HepG2 (cell line): Measurements from ENCODE around the gene TGFBRAP1. TPM values are rescaled to one million over a fixed set of nuclear protein-coding genes. Genes with fewer than 3 reads are reported as not detected.

ENCODE experiments used
- CHD4 ChIP-seq: fragments of 200-600 bp; sonication (generic); IDR thresholded peaks from 2 replicates; pipeline ENCODE4 v1.7.0; 2017; ENCODE audit warnings: mild to moderate bottlenecking, low read length, borderline replicate concordance
- HNRNPUL1 ChIP-seq: fragments of 200-400 bp; formaldehyde crosslinking; IDR thresholded peaks from 2 replicates; pipeline ENCODE4 v1.6.1; 2017; ENCODE audit warnings: low read depth, mild to moderate bottlenecking, low read length, moderate library complexity
- HOXA5 ChIP-seq: sonication (generic); formaldehyde crosslinking; IDR thresholded peaks from 2 replicates; pipeline ENCODE4 v1.4.0; 2020; ENCODE audit warnings: missing genetic modification reagents
- NCOA5 ChIP-seq: sonication (generic); formaldehyde crosslinking; IDR thresholded peaks from 2 replicates; pipeline ENCODE4 v1.4.0; 2020; ENCODE audit warnings: missing genetic modification reagents
- NFE2 ChIP-seq: sonication (generic); formaldehyde crosslinking; IDR thresholded peaks from 2 replicates; pipeline ENCODE4 v1.4.0; 2020; ENCODE audit warnings: missing genetic modification reagents
- POLR2AphosphoS2 ChIP-seq: IDR thresholded peaks from 2 replicates; pipeline ENCODE4 v1.6.1; 2011; ENCODE audit warnings: low read depth, low read length, improper control_type of control experiment
- RARA ChIP-seq: IDR thresholded peaks from 2 replicates; pipeline ENCODE4 v1.6.1; 2016; ENCODE audit warnings: missing genetic modification reagents, missing compliant biosample characterization
- SUZ12 ChIP-seq: fragments of 150-350 bp; IDR thresholded peaks from 2 replicates; pipeline ENCODE4 v1.6.1; 2014; ENCODE audit warnings: low read depth, low read length
- TCF7L2 ChIP-seq: IDR thresholded peaks from 2 replicates; pipeline ENCODE4 v1.6.1; 2011; ENCODE audit warnings: mild to moderate bottlenecking, low read depth, low read length, moderate library complexity
- TP53 ChIP-seq: sonication (generic); formaldehyde crosslinking; conservative IDR thresholded peaks from 2 replicates; pipeline ENCODE4 v1.4.0; 2020; ENCODE audit warnings: missing genetic modification reagents
- ZNF180 ChIP-seq: sonication (generic); formaldehyde crosslinking; IDR thresholded peaks from 2 replicates; pipeline ENCODE4 v1.4.0; 2020; ENCODE audit warnings: low read depth, missing genetic modification reagents, borderline replicate concordance
- ZNF564 ChIP-seq: sonication (generic); formaldehyde crosslinking; IDR thresholded peaks from 2 replicates; pipeline ENCODE4 v1.8.1; 2023; ENCODE audit warnings: mild to moderate bottlenecking, missing genetic modification reagents
- ZNF660 ChIP-seq: sonication (generic); formaldehyde crosslinking; IDR thresholded peaks from 2 replicates; pipeline ENCODE4 v1.5.1; 2020; ENCODE audit warnings: mild to moderate bottlenecking, low read depth, missing genetic modification reagents, borderline replicate concordance
- polyA plus RNA-seq, 8 experiments: library from polyadenylated mRNA; depleted of rRNA in 3 of 8; stranded (reverse) in 7 of 8; unstranded in 1 of 8; fragments of >200 nt; fragmentation: Illumina TruSeq in 4 of 8; extraction: Trizol in 4 of 8; gene quantifications; 2 replicates each; pipeline versions ENCODE4 v1.2.1 to v1.2.3, GENCODE V29; 2011 to 2016; ENCODE audit warnings: low read depth in 4 of 8, missing spikeins in 1 of 8, mixed read lengths in 1 of 8; ENCODE audit not compliant: insufficient read depth in 1 of 8
- total RNA-seq, 5 experiments: library from RNA; depleted of rRNA; stranded (reverse); fragments of >200 nt; fragmentation: Illumina TruSeq; extraction: Trizol; gene quantifications; 2 replicates each; pipeline ENCODE4 v1.2.3, GENCODE V29; 2016; ENCODE audit warnings: low read depth in 1 of 5
- TF ChIP-seq, protein P1 (sequence below): sonication (generic); formaldehyde crosslinking; IDR thresholded peaks from 2 replicates; pipeline ENCODE4 v1.4.0; 2020; ENCODE audit warnings: mild to moderate bottlenecking, missing genetic modification reagents
- TF ChIP-seq, protein P2 (sequence below): sonication (generic); formaldehyde crosslinking; IDR thresholded peaks from 2 replicates; pipeline ENCODE4 v1.5.1; 2020; ENCODE audit warnings: missing genetic modification reagents, mild to moderate bottlenecking, borderline replicate concordance
- TF ChIP-seq, protein P3 (sequence below): sonication (generic); formaldehyde crosslinking; conservative IDR thresholded peaks from 2 replicates; pipeline ENCODE4 v1.8.0; 2022; ENCODE audit warnings: mild to moderate bottlenecking, moderate library complexity, missing genetic modification reagents
- TF ChIP-seq, protein P4 (sequence below): IDR thresholded peaks from 2 replicates; pipeline ENCODE4 v1.6.1; 2016

The TGFBRAP1 gene
- total and polyA plus RNA-seq, 2 of the 13 experiments (the other 11 are each of a cell fraction or from before 2014, with no cell fraction given), result 12.7 to 22.9 TPM

DNA sequence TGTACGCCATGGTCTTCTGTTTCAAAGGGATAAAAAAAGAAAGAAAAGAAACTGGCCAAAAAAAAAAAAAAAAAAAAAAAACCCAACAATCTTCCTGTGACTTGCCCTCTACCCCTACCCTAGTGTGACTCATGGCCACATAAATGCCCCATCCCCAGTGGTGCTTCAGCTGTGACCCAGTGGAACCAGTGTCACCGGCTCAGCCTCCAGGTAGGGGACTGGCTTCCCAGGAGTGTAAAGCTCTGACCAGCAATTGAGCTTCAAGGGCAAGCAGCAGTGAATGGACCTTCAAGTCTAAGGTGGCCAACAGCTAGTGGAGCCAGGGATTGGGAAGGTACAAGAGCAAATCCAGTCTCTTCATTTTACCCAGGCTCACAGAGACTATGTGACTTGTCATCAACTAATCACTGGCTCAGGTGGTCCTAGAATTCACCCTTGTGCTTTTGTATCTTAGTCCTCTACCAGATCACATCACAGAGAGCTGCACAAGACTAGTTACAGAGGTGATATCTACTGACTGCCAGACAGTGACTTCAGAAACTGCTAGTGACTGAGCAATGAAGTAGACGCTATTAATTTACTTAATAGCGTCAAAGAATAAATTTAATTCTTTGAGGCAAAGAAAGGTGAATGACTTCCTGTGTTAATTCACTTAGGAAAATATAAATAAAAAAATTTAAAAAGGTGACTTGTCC, 1.3 kb upstream of the TGFBRAP1 start (continued):
- TF ChIP-seq, protein P1, sequence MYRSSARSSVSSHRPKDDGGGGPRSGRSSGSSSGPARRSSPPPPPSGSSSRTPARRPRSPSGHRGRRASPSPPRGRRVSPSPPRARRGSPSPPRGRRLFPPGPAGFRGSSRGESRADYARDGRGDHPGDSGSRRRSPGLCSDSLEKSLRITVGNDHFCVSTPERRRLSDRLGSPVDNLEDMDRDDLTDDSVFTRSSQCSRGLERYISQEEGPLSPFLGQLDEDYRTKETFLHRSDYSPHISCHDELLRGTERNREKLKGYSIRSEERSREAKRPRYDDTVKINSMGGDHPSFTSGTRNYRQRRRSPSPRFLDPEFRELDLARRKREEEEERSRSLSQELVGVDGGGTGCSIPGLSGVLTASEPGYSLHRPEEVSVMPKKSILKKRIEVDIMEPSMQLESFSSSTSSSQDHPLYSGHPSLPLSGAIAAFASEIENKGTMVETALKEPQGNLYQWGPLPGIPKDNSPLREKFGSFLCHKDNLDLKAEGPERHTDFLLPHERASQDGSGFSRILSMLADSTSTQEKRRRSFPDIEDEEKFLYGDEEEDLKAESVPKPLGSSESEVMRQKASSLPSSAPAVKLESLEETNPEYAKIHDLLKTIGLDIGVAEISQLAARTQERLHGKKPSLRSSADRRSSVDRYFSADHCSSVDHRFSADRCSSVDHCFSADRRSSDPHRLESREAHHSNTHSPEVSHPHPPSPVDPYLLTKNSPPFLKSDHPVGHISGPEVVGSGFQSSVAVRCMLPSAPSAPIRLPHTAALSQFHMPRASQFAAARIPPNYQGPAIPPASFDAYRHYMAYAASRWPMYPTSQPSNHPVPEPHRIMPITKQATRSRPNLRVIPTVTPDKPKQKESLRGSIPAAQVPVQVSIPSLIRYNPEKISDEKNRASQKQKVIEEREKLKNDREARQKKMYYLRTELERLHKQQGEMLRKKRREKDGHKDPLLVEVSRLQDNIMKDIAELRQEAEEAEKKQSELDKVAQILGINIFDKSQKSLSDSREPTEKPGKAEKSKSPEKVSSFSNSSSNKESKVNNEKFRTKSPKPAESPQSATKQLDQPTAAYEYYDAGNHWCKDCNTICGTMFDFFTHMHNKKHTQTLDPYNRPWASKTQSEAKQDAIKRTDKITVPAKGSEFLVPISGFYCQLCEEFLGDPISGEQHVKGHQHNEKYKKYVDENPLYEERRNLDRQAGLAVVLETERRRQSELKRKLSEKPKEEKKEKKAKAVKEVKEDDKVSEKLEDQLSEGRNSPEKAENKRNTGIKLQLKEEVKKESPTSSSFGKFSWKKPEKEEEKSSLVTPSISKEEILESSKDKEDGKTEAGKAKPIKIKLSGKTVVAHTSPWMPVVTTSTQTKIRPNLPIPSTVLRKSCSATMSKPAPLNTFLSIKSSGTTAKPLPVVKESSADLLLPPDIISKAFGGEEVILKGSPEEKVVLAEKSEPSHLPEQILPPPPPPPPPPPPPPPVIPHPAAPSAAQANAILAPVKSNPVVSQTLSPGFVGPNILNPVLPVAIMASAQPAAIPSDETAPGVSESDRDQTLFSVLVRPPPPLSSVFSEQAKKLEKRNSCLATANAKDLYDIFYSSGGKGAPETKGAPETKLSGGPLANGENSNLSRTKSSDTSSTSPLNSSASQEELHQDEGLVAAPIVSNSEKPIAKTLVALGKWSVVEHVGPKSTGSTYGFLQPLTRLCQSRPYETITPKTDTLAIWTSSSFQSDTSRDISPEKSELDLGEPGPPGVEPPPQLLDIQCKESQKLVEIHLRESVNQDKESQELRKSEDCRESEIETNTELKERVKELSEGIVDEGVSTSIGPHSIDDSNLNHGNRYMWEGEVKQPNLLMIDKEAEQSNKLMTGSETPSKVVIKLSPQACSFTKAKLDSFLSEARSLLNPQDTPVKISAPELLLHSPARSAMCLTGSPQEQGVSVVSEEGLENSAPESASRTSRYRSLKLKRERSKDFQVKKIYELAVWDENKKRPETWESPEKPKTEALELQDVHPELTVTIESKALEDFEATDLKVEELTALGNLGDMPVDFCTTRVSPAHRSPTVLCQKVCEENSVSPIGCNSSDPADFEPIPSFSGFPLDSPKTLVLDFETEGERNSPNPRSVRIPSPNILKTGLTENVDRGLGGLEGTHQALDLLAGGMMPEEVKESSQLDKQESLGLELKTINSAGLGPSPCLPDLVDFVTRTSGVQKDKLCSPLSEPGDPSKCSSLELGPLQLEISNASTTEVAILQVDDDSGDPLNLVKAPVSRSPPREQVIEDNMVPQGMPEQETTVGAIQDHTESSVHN (CRISPR knock-in tag), result 0 out of 2 replicates have a peak, but pooled peaks have one; percentile 23
- TF ChIP-seq, protein P2, sequence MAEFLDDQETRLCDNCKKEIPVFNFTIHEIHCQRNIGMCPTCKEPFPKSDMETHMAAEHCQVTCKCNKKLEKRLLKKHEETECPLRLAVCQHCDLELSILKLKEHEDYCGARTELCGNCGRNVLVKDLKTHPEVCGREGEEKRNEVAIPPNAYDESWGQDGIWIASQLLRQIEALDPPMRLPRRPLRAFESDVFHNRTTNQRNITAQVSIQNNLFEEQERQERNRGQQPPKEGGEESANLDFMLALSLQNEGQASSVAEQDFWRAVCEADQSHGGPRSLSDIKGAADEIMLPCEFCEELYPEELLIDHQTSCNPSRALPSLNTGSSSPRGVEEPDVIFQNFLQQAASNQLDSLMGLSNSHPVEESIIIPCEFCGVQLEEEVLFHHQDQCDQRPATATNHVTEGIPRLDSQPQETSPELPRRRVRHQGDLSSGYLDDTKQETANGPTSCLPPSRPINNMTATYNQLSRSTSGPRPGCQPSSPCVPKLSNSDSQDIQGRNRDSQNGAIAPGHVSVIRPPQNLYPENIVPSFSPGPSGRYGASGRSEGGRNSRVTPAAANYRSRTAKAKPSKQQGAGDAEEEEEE (CRISPR knock-in tag), result no peak
- TF ChIP-seq, protein P3, sequence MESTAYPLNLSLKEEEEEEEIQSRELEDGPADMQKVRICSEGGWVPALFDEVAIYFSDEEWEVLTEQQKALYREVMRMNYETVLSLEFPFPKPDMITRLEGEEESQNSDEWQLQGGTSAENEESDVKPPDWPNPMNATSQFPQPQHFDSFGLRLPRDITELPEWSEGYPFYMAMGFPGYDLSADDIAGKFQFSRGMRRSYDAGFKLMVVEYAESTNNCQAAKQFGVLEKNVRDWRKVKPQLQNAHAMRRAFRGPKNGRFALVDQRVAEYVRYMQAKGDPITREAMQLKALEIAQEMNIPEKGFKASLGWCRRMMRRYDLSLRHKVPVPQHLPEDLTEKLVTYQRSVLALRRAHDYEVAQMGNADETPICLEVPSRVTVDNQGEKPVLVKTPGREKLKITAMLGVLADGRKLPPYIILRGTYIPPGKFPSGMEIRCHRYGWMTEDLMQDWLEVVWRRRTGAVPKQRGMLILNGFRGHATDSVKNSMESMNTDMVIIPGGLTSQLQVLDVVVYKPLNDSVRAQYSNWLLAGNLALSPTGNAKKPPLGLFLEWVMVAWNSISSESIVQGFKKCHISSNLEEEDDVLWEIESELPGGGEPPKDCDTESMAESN (CRISPR knock-in tag), result no peak
- TF ChIP-seq TCF7L2, result no peak
- no peak for TF ChIP-seq NCOA5 (CRISPR knock-in tag)
- TF ChIP-seq TP53 (CRISPR knock-in tag), result 0 out of 2 replicates have a peak, but pooled peaks have one; percentile 46
- 0 out of 2 replicates have a peak, but pooled peaks have one; percentile 16 for TF ChIP-seq ZNF564 (CRISPR knock-in tag)
- no peak for TF ChIP-seq ZNF660
- no peak for TF ChIP-seq HNRNPUL1
- no peak for TF ChIP-seq RARA (CRISPR knock-in tag)
- TF ChIP-seq HOXA5 (CRISPR knock-in tag), result no peak
- TF ChIP-seq ZNF180 (CRISPR knock-in tag), result no peak
- TF ChIP-seq SUZ12, result no peak
- no peak for TF ChIP-seq CHD4
- no peak for TF ChIP-seq POLR2AphosphoS2
- TF ChIP-seq, protein P4, sequence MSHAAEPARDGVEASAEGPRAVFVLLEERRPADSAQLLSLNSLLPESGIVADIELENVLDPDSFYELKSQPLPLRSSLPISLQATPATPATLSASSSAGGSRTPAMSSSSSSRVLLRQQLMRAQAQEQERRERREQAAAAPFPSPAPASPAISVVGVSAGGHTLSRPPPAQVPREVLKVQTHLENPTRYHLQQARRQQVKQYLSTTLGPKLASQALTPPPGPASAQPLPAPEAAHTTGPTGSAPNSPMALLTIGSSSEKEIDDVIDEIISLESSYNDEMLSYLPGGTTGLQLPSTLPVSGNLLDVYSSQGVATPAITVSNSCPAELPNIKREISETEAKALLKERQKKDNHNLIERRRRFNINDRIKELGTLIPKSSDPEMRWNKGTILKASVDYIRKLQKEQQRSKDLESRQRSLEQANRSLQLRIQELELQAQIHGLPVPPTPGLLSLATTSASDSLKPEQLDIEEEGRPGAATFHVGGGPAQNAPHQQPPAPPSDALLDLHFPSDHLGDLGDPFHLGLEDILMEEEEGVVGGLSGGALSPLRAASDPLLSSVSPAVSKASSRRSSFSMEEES (CRISPR knock-in tag), result no peak
- TF ChIP-seq NFE2 (CRISPR knock-in tag), result no peak
